T1000 (cell line): Measurements from ENCODE around the gene CDH2.

Experiments used
- DNase-seq: peaks from one replicate; lab custom pipeline; 2025; ENCODE audit warnings: mixed read lengths; lab: John Stamatoyannopoulos, UW

Gene CDH2

DNA sequence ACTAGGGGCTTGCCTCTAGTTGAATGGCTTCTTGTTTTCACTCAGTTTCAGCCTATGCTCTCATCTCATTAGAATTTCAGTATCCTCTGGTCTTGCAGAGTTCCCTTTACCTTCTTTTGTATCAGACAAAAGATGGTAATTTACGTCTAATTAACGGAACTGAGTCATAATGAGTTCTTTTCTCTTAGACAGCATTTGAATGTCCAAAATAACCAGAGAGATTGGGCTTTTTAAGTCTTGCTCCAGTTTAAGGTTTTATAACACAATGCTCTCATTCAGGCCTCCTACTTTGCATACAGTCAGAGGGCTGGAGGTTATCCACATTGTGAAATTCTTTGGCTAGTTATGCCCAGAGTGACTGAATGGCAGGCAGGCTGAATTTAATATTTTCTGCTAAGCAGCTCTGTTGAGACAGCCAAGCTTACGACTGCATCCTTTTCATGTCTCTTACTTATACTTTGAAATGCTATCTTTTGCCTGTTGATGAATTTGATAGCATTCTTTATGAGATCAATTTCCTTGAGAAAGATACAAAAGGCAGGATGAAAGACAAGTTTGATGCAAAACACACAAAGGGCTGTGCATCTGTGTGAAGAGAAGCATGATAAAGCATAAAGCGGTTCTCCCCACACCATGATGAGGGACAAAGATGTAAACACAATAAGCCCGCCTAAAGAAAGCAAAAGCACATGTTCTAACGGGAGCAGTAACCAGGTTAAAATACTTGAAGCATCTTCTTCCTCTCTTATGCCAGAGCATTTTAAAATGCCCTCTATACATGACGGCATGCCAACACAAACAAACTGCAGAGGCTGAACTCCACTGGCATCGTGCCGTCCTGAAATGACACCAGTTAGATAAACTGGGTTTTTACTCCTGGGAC is 90.0 kb downstream of the CDH2 start:
- DNase-seq, result no peak

DNA sequence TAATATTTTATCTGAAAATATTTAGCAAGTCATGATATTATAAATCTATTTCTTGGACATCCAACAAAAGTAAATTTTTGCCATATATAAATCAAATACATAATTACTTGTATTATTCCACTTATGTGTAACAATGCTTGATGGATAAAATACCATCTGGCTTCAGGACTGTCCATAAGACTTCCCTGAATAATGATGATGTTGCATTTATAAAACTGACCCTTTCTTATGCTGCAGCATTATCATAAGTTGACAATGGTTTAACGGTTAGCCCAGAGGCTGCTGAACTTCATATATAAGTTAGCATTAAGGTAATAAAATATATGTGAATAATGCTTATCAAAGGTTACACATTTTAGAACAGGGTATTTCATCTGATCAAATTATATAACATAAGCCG is 95.4 kb downstream of the CDH2 start:
- no peak for DNase-seq

- no peak for DNase-seq
Measured at GRCh38 chr18:28080876-28081300, 96.0 kb downstream of the CDH2 start.

GRCh38 chr18:28079883-28080282 is 97.0 kb downstream of the CDH2 start:
- DNase-seq, result no peak

- DNase-seq, result no peak
Measured at GRCh38 chr18:28078849-28079248, 98.1 kb downstream of the CDH2 start.

DNA sequence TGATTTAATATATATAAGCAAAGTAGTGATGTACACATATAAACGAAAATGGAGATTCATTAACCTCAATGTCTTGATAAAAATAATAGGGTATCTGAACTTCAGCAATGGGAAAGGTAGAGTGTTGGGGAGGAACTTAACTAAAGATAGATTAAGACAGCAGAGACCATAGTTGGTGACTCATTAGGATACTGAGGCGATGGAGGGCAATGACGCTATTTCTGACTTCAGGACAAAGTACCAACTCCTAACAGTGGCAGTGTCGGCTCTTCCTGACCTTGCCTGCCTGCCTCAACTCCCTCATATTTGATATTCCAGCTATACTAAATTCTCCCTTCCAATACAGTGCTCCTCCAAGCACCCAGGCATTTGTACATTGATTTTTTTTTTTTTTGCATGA is 98.6 kb downstream of the CDH2 start:
- no peak for DNase-seq

GRCh38 chr18:28075501-28075900 is 101.4 kb downstream of the CDH2 start:
- DNase-seq, result no peak

GRCh38 chr18:28074076-28074475 is 102.9 kb downstream of the CDH2 start:
- no peak for DNase-seq

GRCh38 chr18:28073658-28074057 is 103.3 kb downstream of the CDH2 start:
- no peak for DNase-seq

GRCh38 chr18:28071199-28071598 is 105.7 kb downstream of the CDH2 start:
- DNase-seq, result no peak

DNA sequence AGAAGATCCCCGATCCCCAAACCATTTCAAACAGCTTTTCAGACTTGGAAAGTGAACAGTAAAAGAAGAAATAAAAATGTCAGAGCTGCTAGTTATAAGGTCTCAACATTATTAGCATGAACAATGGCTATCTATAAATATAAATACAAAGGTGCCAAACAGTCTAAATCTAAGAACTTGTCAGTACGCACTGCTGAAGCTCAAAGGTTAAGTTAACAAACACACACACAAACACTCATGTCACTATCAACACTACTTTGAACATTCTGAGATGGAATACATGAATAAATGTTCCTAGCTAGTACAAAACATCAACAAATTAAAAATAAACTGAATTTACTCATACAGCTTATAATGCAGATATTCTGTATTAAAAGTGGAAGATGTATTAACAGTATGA is 108.7 kb downstream of the CDH2 start:
- no peak for DNase-seq

- DNase-seq, result no peak
Measured at GRCh38 chr18:28067346-28067745, 109.6 kb downstream of the CDH2 start.

- DNase-seq, result no peak
Measured at GRCh38 chr18:28065793-28066186, 111.1 kb downstream of the CDH2 start.

DNA sequence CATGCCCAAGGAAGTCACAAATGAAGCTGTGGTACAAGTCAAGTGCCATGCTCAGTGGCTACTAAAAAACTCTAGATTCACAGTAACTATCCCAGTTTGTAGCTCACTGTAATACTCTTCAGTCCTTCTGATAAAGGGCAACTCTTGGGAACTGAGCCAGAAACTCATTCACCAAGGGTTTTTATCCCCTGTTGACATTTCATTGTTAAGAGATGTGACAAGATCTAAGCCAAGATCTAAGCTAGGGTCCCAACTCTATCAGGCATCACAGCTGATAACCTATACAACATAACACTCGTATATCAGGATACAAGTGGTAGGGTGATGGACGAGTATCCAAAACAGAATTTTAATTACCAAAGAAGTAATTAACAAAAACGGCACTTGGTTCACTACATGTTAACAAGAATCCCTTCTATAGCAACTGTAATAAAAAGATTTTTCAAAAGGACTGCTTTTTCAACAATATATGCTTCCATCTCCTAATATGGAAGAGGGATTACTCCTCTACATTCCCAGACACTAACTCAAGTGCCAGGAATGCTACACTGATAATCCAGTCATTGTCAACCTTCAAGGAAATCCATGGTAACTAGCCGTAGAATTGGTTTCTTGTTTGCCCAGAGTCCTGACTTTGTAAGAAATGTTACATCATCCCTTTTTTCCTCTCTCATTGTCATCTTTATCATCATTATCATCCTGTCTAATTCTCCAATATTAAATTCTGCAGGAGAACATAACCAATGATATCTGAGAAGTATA is 111.7 kb downstream of the CDH2 start:
- no peak for DNase-seq

DNA sequence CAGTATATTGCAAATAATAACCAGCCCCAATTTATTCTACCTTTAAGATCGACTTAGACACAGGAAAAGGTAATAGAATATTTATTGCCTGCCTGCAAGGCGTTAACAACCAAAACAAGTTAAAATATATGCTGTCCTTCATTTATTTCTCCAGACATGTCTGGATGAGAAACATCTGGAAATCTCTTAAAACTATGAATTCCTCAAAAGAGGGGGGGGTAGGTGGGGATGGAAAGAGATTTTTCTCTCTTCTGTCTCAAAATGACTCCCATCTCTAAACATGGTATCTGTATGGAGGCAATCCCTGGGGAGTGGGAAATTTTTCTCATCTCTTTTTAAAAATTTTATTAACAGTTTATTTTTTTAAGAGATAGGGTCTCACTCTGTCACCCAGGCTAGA is 113.0 kb downstream of the CDH2 start:
- DNase-seq, result no peak

GRCh38 chr18:28063271-28063761 is 113.6 kb downstream of the CDH2 start:
- DNase-seq, result no peak

DNA sequence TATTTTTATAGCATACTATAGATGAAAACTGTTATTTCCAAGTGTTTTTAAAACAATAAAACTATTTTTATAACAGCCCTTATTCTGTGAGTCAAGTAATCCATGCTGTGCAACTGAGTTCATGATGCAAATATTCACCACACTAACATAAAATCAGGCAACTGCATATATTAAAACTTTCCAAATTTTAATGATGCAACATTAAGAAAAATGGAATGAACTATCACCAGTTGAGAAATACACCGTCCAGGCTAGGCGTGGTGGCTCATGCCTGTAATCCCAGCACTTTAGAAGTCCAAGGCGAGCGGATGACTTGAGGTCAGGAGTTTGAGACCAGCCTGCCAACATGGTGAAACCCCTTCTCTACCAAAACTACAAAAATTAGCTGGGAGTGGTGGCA is 114.5 kb downstream of the CDH2 start:
- DNase-seq, result no peak

DNA sequence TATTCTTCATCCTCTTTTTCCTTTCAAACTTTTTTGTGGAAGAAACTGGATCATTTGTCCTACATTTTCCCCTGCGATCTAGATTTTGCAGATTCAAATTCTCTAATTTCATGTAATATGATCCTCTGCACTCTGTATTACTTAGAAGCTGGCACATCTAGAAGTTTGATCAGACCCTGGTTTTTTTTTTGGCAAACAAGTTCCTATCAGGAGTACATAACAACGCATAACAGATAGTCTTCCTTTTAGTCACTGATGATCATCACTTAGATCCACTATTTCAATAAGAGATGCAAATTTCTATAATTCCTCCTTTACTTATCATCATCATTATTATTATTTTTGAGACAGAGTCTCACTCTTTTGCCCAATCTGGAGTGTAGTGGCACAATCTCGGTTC is 117.1 kb downstream of the CDH2 start:
- no peak for DNase-seq

- no peak for DNase-seq
Measured at GRCh38 chr18:28050545-28050944, 126.4 kb downstream of the CDH2 start.

DNA sequence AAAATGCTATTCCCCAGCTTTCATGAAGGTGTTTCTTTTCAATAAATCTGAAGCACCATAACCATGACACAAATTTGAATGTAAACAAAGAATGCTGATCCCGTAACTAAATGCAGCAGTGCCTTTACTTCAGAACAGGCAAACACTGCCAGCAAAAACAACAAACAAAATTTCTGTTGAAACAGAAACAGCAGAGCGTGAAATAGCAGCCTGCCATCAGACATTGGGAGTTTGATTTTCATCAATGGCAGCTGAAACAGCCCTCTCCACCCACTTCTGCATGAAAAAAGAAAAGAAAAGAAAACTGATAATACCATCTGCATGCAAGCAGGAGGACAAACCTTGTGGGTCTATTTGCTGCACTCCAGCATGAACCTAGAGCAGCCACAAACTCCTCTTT is 128.3 kb downstream of the CDH2 start:
- no peak for DNase-seq

GRCh38 chr18:28045880-28046279 is 131.1 kb downstream of the CDH2 start:
- DNase-seq, result no peak

GRCh38 chr18:28045176-28045810 is 131.6 kb downstream of the CDH2 start:
- no peak for DNase-seq

GRCh38 chr18:28044036-28044435 is 132.9 kb downstream of the CDH2 start:
- DNase-seq, result no peak
